ENCODE measurements around the gene AGPAT1.
"Not testable (repeated sequence)": the region's sequence is repeated elsewhere in the genome, so short reads cannot be mapped to it uniquely, and the experiment has no call there.

Gene AGPAT1

GRCh38 chr6:32146687-32147086 is 29.2 kb downstream of the AGPAT1 start:
- no peak for DNase-seq

GRCh38 chr6:32146287-32146686 is 29.6 kb downstream of the AGPAT1 start:
- no peak for DNase-seq

DNA sequence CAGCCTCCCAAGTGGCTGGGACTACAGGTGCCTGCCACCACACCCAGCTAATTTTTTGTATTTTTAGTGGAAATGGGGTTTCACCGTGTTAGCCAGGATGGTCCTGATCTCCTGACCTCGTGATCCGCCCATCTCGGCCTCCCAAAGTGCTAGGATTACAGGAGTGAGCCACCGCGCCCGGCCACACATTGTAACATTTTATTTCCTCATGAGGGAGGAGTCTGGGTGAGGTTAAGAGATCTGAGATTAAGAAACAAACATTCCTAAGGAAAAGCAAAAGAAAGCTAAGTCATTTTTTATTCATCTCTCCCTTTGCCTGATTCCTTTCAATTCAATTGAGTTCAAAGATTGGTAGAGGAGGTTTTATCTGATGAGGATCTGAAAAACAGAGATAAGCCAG is 31.6 kb downstream of the AGPAT1 start:
- not testable (repeated sequence) for DNase-seq

- no peak for DNase-seq
Measured at GRCh38 chr6:32140420-32141046, 35.4 kb downstream of the AGPAT1 start.

DNA sequence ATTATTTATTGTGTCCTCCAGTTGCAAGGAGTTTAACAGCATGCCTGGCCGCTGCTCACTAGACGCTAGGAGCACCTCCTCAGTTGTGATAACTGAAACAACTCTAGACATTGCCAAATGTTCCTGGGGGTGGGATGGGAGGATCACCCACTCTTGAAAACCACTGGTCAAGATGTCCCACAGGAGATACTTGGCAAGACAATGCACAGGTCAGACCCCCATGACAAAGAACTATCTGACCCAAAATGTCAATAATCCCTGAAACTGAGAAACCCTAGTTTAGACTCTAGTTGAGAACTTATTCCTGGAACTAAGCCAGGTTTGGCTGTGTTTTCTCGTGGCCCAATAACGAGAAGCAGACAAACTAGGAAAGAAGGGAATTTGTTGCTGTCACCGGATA is 36.3 kb downstream of the AGPAT1 start:
- no peak for DNase-seq

DNA sequence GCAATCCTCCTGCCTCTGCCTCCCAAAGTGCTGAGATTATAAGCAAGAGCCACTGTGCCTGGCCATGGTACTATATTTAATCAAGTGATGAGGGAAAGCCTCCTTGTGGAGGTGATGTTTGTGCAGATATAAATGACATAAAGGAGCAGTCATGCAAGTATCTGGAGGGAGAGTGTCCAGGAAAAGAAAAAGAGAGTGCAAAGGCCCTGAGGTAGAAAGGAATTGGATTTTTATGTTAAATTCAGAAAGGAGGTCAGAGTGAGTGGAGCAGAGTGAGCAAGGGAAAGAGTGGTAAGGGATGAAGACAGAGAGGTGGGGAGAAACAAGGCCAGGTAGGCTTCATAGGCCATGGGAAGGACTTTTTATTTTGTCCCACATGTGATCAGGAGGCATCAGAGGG is 38.4 kb downstream of the AGPAT1 start:
- no peak for DNase-seq

- no peak for DNase-seq
Measured at GRCh38 chr6:32133786-32134185, 42.1 kb downstream of the AGPAT1 start.

GRCh38 chr6:32132110-32132509 is 43.8 kb downstream of the AGPAT1 start:
- no peak for DNase-seq

DNA sequence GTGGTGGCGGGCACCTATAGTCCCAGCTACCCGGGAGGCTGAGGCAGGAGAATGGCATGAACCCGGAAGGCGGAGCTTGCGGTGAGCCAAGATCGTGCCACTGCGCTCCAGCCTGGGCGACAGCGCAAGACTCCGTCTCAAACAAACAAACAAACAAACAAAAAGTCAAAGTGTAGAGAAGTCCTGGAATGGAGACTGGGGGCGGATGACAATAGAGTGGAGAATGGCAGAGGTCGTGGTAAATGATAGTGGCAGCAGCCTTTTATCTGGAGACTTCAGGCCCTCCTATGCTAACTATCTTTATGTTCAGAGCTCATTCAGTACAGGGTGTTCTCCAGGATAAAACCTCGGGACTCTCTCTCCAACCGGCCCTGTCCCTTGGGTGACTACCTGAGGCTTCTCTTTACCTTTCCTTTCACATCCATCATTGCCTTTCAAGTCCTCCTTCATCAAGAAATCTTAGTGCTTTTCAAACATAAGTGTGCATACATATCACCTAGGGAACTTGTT is 44.4 kb downstream of the AGPAT1 start:
- no peak for DNase-seq

DNA sequence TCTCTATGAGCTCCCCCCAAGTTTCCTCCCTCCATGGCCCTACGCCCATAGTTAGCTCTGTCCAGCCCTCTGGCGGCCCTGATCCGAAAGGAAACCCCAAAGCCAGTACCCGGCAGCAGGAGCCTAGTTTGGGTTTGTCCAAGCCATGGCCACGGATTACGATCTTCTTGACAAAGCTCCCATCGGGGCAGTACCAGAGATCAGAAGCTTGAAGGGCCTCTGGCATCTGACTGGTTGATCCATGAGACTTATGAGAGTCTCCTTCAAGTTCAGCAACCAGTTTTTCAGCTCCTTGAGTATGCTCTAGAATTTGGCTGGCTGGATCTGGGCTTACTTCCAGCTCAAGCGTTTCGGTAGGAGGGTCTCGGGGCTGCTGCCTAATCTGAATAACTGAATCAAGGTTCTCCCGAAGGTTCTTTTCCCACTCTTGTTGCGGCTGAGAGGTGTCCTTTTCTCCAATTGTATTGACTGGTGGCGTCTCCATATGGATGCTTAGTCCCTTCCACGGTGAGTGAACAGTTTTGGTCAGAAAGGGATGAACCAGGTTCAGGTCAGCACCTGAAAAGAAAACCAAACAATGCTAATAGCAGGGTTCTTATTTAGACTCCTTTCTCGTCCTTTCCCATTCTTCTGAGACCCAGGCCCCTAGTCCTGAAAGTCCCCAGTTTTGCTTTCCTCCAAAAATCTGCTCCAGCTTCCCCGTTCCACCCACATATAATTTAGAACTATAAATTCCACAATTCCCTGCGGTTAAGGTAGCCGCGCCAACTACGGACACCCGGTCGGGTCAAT is 46.4 kb downstream of the AGPAT1 start:
- DNase-seq: no peak

DNA sequence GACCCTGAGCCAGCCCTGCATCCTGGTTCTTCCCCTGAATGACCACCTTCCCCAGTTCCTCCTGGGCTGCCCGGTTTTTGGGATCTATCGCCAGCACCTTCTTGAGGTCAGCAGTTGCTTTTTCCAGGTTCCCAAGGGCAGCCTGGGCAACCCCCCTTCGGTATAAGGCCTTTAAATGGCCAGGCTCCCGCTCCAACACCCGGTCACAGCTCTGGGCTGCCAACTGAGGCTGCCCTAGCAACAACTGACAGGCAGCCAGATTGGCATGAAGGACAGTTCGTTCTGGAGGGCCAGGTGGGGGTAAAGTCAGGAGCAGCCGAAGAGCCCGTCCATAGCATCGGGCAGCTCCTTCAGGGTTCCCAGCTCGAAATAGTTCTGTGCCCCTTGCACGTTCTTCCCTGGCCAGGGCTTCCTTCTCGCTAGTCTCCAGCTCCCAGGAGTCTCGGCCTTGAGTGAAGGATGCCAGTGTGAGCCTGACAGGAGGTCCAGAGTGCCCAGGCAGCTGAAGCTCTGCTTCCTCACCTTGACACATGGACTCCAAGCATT is 47.1 kb downstream of the AGPAT1 start:
- no peak for DNase-seq

- peak; percentile 99 for DNase-seq
Measured at GRCh38 chr6:32127717-32128592, 47.9 kb downstream of the AGPAT1 start, which contains the start of gene ATF6B. TSS of gene ATF6B (minus strand) at chr6:32128246. CDS start at chr6:32128207, 39 bp downstream.

DNA sequence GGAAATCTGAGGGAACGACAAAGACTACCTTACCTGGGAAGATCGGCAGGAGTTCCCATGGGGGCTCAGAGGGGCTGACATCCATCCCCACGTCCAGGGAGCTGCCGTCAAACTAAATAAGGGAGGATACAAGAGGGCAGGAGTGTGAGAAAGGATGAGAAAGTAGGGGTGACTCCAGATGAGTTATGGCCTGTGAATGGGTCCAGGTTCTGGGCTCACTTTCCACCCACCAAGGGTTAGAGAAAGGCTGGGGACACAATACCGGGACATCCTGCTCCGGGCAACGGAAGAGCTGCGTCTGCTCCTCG is 48.5 kb downstream of the AGPAT1 start:
- DNase-seq: no peak

- DNase-seq: no peak
Measured at GRCh38 chr6:32126880-32127279, 49.0 kb downstream of the AGPAT1 start.

- no peak for DNase-seq
Measured at GRCh38 chr6:32123681-32124080, 52.2 kb downstream of the AGPAT1 start.

- DNase-seq: no peak
Measured at GRCh38 chr6:32120573-32121059, 55.3 kb downstream of the AGPAT1 start.

- peak; percentile 66 for DNase-seq
Measured at GRCh38 chr6:32118782-32119628, 56.9 kb downstream of the AGPAT1 start.
